HepG2 (cell line): ENCODE measurements around the gene SKA2. TPM values are rescaled to one million over a fixed set of nuclear protein-coding genes. Genes with fewer than 3 reads are reported as not detected.
A peak's percentile ranks its signal among the peaks of the same experiment; 100 is the strongest.

ENCODE experiments used
- ARID5B ChIP-seq: IDR thresholded peaks from 2 replicates; pipeline ENCODE4 v1.4.0; 2020; ENCODE audit warnings: mild to moderate bottlenecking, missing genetic modification reagents
- HES4 ChIP-seq: sonication (generic); formaldehyde crosslinking; IDR thresholded peaks from 2 replicates; pipeline ENCODE4 v1.9.0; 2021; ENCODE audit warnings: mild to moderate bottlenecking, missing genetic modification reagents, borderline replicate concordance
- HNF4A ChIP-seq: sonication (generic); formaldehyde crosslinking; IDR thresholded peaks from 2 replicates; pipeline ENCODE4 v1.4.0; 2020; ENCODE audit warnings: missing genetic modification reagents
- MIER3 ChIP-seq: IDR thresholded peaks from 2 replicates; pipeline ENCODE4 v1.6.1; 2016; ENCODE audit warnings: missing compliant biosample characterization, borderline replicate concordance
- PPARG ChIP-seq: conservative IDR thresholded peaks from 2 replicates; pipeline ENCODE4 v1.6.1; 2016; ENCODE audit warnings: missing biosample characterization, missing genetic modification reagents
- REL ChIP-seq: sonication (generic); formaldehyde crosslinking; conservative IDR thresholded peaks from 2 replicates; pipeline ENCODE4 v1.8.0; 2022; ENCODE audit warnings: mild to moderate bottlenecking, missing genetic modification reagents, moderate library complexity
- SALL1 ChIP-seq: sonication (generic); formaldehyde crosslinking; IDR thresholded peaks from 2 replicates; pipeline ENCODE4 v1.8.0; 2022; ENCODE audit warnings: mild to moderate bottlenecking, missing genetic modification reagents
- SOX13 ChIP-seq, 3 experiments: fragments of 450-650 bp in 1 of 3; sonication (generic) in 1 of 3; formaldehyde crosslinking in 1 of 3; IDR thresholded peaks in 2 of 3; conservative IDR thresholded peaks in 1 of 3; 2 replicates each; pipeline versions ENCODE4 v1.5.0 to v1.6.1; 2016 to 2020; ENCODE audit warnings: antibody characterized with exemption in 1 of 3, mild to moderate bottlenecking in 1 of 3, missing compliant biosample characterization in 1 of 3, missing genetic modification reagents in 1 of 3, moderate library complexity in 1 of 3
- ZNF33B ChIP-seq: sonication (generic); formaldehyde crosslinking; IDR thresholded peaks from 2 replicates; pipeline ENCODE4 v1.5.1; 2020; ENCODE audit warnings: mild to moderate bottlenecking, missing genetic modification reagents
- ZNF605 ChIP-seq: sonication (generic); formaldehyde crosslinking; IDR thresholded peaks from 2 replicates; pipeline ENCODE4 v1.8.0; 2022; ENCODE audit warnings: mild to moderate bottlenecking, missing genetic modification reagents
- polyA plus RNA-seq, 8 experiments: library from polyadenylated mRNA; depleted of rRNA in 3 of 8; stranded (reverse) in 7 of 8; unstranded in 1 of 8; fragments of >200 nt; fragmentation: Illumina TruSeq in 4 of 8; extraction: Trizol in 4 of 8; gene quantifications; 2 replicates each; pipeline versions ENCODE4 v1.2.1 to v1.2.3, GENCODE V29; 2011 to 2016; ENCODE audit warnings: low read depth in 4 of 8, missing spikeins in 1 of 8, mixed read lengths in 1 of 8; ENCODE audit not compliant: insufficient read depth in 1 of 8
- total RNA-seq, 5 experiments: library from RNA; depleted of rRNA; stranded (reverse); fragments of >200 nt; fragmentation: Illumina TruSeq; extraction: Trizol; gene quantifications; 2 replicates each; pipeline ENCODE4 v1.2.3, GENCODE V29; 2016; ENCODE audit warnings: low read depth in 1 of 5
- TF ChIP-seq, protein P1 (sequence below): IDR thresholded peaks from 2 replicates; pipeline ENCODE4 v1.6.1; 2016
- TF ChIP-seq, protein P2 (sequence below): fragments of 450-650 bp; IDR thresholded peaks from 2 replicates; pipeline ENCODE4 v1.6.1; 2016

Gene SKA2
- total and polyA plus RNA-seq, 2 of the 13 experiments (the other 11 are each of a cell fraction or from before 2014, with no cell fraction given), result 18.6 to 91.8 TPM

DNA sequence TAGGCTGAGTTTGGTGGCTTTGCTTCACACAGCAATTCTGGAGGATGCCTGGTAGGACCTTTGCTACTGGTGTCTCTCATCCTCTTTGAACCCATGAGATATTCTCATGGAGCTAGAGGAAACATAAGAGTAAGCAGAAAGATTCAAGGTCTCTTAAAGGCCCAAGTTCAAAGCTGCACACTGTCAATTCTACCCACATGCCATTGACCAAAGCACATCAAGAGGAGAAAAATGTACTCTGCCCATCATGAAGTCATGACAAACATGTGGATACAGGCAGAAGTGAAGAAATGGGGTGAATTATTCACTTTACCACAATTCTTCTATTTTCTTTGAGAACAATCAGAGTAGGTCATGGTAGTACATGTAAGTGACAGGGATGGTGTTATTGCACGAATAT is 13.1 kb downstream of the SKA2 start (continued):
- TF ChIP-seq ARID5B (CRISPR knock-in tag) (peak; percentile 56; the same call in 1 of the 2 replicates), SOX13 (IDR thresholded peaks at IDR 0.05) (no peak), SOX13 (CRISPR knock-in tag; conservative IDR thresholded peaks at IDR 0.05 in 1 of 2, IDR thresholded peaks at IDR 0.05 in 1 of 2) (0 out of 4 replicates have a peak, but pooled peaks of 1 of the 2 experiments have one; percentile 9), PPARG (CRISPR knock-in tag) (0 out of 2 replicates have a peak, but pooled peaks have one; percentile 36), HNF4A (CRISPR knock-in tag) (peak; percentile 57), REL (CRISPR knock-in tag) (no peak), MIER3 (CRISPR knock-in tag) (0 out of 2 replicates have a peak, but pooled peaks have one; percentile 36), HES4 (CRISPR knock-in tag) (no peak), ZNF33B (CRISPR knock-in tag) (no peak), SALL1 (peak; percentile 23; the same call in 1 of the 2 replicates), ZNF605 (CRISPR knock-in tag) (0 out of 2 replicates have a peak, but pooled peaks have one; percentile 7)
- TF ChIP-seq, protein P1, sequence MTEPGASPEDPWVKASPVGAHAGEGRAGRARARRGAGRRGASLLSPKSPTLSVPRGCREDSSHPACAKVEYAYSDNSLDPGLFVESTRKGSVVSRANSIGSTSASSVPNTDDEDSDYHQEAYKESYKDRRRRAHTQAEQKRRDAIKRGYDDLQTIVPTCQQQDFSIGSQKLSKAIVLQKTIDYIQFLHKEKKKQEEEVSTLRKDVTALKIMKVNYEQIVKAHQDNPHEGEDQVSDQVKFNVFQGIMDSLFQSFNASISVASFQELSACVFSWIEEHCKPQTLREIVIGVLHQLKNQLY, result peak; percentile 27; the same call in 1 of the 2 replicates
- TF ChIP-seq, protein P2, sequence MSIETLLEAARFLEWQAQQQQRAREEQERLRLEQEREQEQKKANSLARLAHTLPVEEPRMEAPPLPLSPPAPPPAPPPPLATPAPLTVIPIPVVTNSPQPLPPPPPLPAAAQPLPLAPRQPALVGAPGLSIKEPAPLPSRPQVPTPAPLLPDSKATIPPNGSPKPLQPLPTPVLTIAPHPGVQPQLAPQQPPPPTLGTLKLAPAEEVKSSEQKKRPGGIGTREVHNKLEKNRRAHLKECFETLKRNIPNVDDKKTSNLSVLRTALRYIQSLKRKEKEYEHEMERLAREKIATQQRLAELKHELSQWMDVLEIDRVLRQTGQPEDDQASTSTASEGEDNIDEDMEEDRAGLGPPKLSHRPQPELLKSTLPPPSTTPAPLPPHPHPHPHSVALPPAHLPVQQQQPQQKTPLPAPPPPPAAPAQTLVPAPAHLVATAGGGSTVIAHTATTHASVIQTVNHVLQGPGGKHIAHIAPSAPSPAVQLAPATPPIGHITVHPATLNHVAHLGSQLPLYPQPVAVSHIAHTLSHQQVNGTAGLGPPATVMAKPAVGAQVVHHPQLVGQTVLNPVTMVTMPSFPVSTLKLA, result peak; percentile 34; the same call in 1 of the 2 replicates
